Activated T-cell treated with anti-CD3 and anti-CD28 coated beads, Interleukin-2, amount 50 U/mL, for 72 hours (primary cell): ENCODE measurements around the gene JAML. TPM values are rescaled to one million over a fixed set of nuclear protein-coding genes. Genes with fewer than 3 reads are reported as not detected.
A peak's percentile ranks its signal among the peaks of the same experiment; 100 is the strongest.

Experiments used
- ATAC-seq, 2 donors: fragments of 150-1000 bp; cut with Tn5 transposase; replicated peaks in 1 of 2; 2 replicates each; pipeline ENCODE4 v1.10.0; 2021; ENCODE audit warnings: moderate library complexity in 2 of 2, mild to moderate bottlenecking in 1 of 2
- DNase-seq, 2 donors: peaks; one replicate each; pipeline ENCODE4 v3.0.0; 2021 to 2022; ENCODE audit warnings: mixed read lengths in 1 of 2
- H3K27ac Mint-ChIP-seq: one replicate; pipeline ENCODE4 v1.8.0; 2022; ENCODE audit warnings: mild to moderate bottlenecking, moderate library complexity, mixed read lengths
- H3K27me3 Mint-ChIP-seq: one replicate; pipeline ENCODE4 v1.8.0; 2022; ENCODE audit warnings: low read depth, mixed read lengths
- H3K36me3 Mint-ChIP-seq, 2 donors: one replicate each; pipeline ENCODE4 v1.8.0; 2022; ENCODE audit warnings: mixed read lengths in 2 of 2, mild to moderate bottlenecking in 1 of 2; ENCODE audit not compliant: insufficient read depth in 2 of 2
- H3K4me1 Mint-ChIP-seq: one replicate; pipeline ENCODE4 v1.8.0; 2022; ENCODE audit warnings: low read depth, mixed read lengths
- H3K4me3 Mint-ChIP-seq, 2 donors: one replicate each; pipeline ENCODE4 v1.8.0; 2022; ENCODE audit warnings: mild to moderate bottlenecking in 2 of 2, mixed read lengths in 2 of 2, moderate library complexity in 2 of 2
- H3K9me3 Mint-ChIP-seq, 2 donors: one replicate each; pipeline ENCODE4 v1.8.0; 2022; ENCODE audit warnings: mixed read lengths in 2 of 2
- total RNA-seq, 2 donors: library from RNA; stranded (reverse); gene quantifications; one replicate each; pipeline ENCODE4 v1.2.3, GENCODE V29; 2022

The JAML gene
- total RNA-seq, 2 donors from 2014 or later: 272 to 369 TPM

DNA sequence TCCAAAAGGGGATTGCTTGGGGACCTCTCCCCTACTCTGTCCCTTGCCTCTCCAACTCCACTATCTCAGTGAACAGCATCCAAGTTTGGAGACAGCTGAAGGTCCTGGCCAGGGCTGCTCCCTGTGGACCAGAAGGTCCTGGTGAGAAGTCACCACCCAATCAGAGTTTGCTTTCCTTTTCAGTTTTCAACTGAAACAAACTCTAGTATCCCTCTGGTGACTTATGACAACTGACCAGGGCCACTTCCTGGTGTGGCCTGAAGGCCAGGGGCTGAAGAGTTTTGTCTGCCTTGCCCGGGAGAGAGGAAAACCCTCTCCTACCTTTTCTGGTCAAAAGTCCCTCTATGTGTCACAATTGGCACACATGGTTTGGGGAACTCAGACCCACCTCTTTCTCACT, 5.1 kb downstream of the JAML start:
- H3K27me3 Mint-ChIP-seq: no peaks in the 10 kb centered on the region
- peaks cover 16 to 52% of the 10 kb centered on the region in 2 donors for H3K36me3 Mint-ChIP-seq
- DNase-seq (no peak), ATAC-seq (no peak)
- H3K27ac Mint-ChIP-seq: peak overlapping the region; percentile 97
- no peaks in the 10 kb centered on the region for H3K9me3 Mint-ChIP-seq
- peak overlapping the region; percentile 81 to 85 for H3K4me3 Mint-ChIP-seq
- H3K4me1 Mint-ChIP-seq: peaks cover 91% of the 10 kb centered on the region

DNA sequence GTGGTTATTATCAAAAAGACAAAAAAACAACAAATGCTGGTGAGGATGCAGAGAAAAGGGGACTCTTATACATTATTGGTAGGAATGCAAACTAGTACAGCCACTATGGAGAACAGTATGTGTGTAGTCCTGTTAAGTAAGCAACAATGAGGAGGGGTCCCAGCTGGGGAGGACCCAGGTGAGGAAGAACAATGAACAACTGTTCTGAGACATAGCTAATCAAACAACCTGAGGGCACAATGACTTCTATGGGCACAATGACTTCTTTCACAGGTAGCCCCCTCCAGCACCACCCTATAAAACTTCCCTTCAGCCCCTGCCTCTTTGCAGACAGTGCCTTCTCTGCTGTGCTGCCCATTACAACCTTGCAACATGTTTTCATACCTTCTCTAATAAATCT, 5.6 kb downstream of the JAML start:
- peaks cover 96% of the 10 kb centered on the region for H3K4me1 Mint-ChIP-seq
- H3K9me3 Mint-ChIP-seq: no peaks in the 10 kb centered on the region
- DNase-seq (no peak), ATAC-seq (no peak)
- H3K4me3 Mint-ChIP-seq: peak overlapping the region; percentile 81 to 85
- peak overlapping the region; percentile 97 for H3K27ac Mint-ChIP-seq
- no peaks in the 10 kb centered on the region for H3K27me3 Mint-ChIP-seq
- H3K36me3 Mint-ChIP-seq: peaks cover 19 to 50% of the 10 kb centered on the region in 2 donors

DNA sequence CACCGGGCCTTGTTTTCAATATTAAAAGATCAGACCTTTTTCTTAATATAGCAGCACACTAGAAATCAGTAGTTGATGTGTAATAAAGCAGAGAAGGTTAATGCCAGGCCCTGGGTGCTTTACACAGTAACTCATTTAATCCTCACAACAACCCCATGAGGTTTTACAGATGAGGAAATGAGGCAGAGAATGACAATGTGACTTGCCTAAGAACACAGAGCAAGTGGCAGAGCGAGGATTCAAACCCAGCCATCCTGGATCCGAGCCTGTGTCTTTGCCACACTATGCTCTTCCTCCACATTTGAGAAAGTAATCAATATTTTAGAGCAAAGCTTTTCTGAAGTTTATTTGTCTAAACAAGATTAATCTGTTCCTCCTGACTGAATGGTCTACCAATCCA, 7.2 kb downstream of the JAML start:
- ATAC-seq (peak; percentile 76 to 79), DNase-seq (peak; percentile 67)
- peaks cover 100% of the 10 kb centered on the region for H3K4me1 Mint-ChIP-seq
- peaks cover 20 to 55% of the 10 kb centered on the region in 2 donors for H3K36me3 Mint-ChIP-seq
- H3K9me3 Mint-ChIP-seq: no peaks in the 10 kb centered on the region
- H3K4me3 Mint-ChIP-seq: peak overlapping the region; percentile 81 to 85
- H3K27me3 Mint-ChIP-seq: no peaks in the 10 kb centered on the region
- peak overlapping the region; percentile 97 for H3K27ac Mint-ChIP-seq

DNA sequence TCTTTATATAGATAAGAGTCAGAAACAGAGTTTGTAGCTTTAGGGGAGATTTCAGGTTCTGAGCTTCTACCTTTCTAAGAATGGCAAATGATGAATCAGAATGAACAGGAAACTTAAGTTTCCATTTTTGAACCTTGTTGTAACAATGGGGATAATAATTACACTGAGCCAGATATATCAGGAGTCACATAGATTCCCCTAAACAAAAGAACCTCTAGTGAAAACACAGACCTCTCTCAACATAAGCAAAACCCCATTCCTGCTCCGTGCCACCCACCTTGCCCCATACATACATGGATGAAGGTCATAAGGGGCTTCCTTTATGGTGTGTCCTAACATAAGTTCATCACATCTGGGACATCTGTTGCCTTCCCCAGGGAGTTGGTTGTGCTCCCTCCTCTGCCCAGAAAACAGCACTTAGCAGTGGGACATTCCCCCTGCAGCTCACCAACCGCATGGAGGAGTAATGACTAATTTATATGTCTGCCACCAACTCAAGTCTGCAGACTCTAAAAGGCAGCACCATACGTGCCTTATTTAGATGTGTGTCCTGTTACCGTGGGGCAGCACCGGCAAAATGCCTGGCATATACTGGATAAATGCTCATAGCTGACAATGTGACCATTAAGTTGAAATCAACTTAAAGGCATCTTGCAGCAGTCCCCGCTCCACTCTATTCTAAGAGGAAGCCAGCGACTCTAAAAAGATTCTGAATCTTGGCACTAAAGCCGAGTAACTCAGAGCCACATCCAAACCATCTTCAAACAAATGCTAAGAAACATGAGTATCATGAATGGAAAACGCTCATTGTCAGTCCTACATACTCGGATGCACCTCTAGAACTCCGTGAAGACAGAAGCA, 8.0 kb downstream of the JAML start:
- Mint-ChIP-seq H3K4me3 (peak overlapping the region; percentile 81 to 85), H3K27ac (peak overlapping the region; percentile 97), H3K4me1 (peaks cover 100% of the 10 kb centered on the region), H3K27me3 (no peaks in the 10 kb centered on the region), H3K36me3 (peaks cover 24 to 55% of the 10 kb centered on the region in 2 donors), H3K9me3 (no peaks in the 10 kb centered on the region)
- ATAC-seq (peak; percentile 78 to 80), DNase-seq (peak; percentile 70 to 75)

DNA sequence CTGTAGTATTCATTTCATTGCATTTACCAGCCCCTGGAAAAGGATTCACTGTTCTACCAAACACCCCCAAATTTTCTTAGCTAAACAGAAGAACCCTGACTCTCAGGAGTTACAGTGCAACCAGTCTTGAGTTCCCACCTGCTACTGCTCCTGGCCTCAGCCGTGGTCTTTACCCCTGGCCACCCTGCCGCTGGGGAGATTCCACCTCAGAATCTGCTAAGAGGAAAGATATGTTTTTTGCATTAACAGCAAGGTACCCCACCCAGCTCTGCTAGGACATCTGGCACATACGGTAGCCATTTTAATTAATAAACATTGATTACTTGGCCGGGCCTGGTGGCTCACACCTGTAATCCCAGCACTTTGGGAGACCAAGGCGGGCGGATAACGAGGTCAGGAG, 9.0 kb downstream of the JAML start:
- H3K27me3 Mint-ChIP-seq: no peaks in the 10 kb centered on the region
- peaks cover 100% of the 10 kb centered on the region for H3K4me1 Mint-ChIP-seq
- DNase-seq: no peak
- H3K36me3 Mint-ChIP-seq: peaks cover 26 to 63% of the 10 kb centered on the region in 2 donors
- no peaks in the 10 kb centered on the region for H3K9me3 Mint-ChIP-seq
- no peak for ATAC-seq
- H3K4me3 Mint-ChIP-seq: peak overlapping the region; percentile 81 to 85
- H3K27ac Mint-ChIP-seq: peak overlapping the region; percentile 97

DNA sequence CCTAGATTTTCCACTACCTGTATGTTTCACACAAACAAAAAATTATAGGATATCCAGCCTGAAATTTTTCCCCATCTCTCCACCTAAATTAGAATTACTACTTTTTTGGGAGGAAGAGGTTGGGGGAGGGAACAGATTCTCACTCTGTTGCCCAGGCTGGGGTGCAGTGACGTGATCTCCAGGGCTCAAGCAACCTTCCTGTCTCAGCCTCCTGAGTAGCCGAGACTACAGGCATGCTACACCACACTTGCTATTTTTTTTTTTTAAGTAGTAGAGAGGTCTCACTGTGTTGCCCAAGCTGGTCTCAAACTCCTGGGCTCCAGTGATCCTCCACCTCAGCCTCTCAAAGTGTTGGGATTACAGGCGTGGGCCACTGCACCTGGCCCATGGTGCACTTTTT, 9.5 kb downstream of the JAML start:
- Mint-ChIP-seq H3K9me3 (no peaks in the 10 kb centered on the region), H3K4me3 (peak overlapping the region; percentile 81 to 85), H3K4me1 (peaks cover 100% of the 10 kb centered on the region), H3K36me3 (peaks cover 26 to 61% of the 10 kb centered on the region in 2 donors), H3K27me3 (no peaks in the 10 kb centered on the region), H3K27ac (peak overlapping the region; percentile 97)
- peak in 1 of 2 donors; percentile 50 for DNase-seq
- no peak for ATAC-seq

DNA sequence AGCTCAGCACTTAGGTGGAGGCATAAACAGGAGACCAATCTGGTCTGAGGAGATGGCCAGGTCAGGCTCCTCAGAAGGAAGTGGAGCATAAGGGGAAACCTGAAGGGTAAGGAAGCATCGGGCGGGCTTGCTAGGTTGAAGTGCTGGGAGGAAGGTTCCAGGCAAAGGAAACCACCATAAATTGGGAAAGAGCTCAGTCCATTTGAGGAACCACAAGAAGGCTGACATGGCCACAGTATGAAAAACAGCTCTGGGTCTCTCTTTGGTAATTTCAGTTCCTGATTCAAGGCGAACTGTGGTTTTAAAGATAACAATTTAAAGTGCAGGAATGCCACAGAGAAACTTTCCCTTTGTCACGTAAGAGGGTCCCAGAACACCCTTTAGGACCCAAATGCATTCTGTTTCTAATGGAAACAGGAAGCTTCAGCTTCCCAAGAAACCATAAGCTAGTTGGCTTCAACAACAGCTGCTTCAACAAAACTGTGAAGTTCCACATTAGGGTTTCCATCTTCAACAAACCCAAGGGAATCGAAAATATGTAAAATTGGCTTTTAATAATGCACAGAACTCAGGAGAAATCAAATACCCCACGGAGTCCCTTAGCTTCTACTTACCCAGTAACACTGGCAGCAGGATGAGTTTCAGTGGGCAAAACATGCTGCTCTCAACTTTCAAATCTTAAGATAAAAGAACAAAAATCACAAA, 10.4 kb downstream of the JAML start:
- ATAC-seq (no peak), DNase-seq (no peak)
- Mint-ChIP-seq H3K27ac (peak overlapping the region; percentile 97), H3K4me1 (peaks cover 99% of the 10 kb centered on the region), H3K36me3 (peaks cover 23 to 57% of the 10 kb centered on the region in 2 donors), H3K27me3 (no peaks in the 10 kb centered on the region), H3K9me3 (no peaks in the 10 kb centered on the region), H3K4me3 (peak overlapping the region; percentile 81 to 85)

DNA sequence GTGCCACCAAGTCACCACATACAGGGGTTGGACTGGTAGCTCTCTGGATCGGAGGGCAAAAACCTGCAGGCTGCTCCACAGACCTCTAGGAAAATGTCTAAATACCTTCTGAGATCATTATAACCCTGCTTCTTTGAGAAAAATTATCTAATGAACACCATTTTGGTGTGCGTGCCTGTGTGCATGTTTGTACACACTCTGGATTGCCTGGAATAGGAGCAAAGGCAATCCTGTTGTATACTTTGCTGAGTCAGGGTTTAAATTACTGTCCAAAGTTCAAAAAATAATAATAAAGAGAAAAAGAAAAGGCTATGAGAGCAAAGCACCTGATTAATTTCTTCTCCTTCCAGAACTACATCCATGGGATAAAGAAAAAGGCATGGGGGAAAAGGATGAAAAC, 11.0 kb downstream of the JAML start:
- no peaks in the 10 kb centered on the region for H3K9me3 Mint-ChIP-seq
- peaks cover 99% of the 10 kb centered on the region for H3K4me1 Mint-ChIP-seq
- peak overlapping the region; percentile 97 for H3K27ac Mint-ChIP-seq
- no peaks in the 10 kb centered on the region for H3K27me3 Mint-ChIP-seq
- peak overlapping the region; percentile 81 to 85 for H3K4me3 Mint-ChIP-seq
- peaks cover 20 to 60% of the 10 kb centered on the region in 2 donors for H3K36me3 Mint-ChIP-seq
- no peak for ATAC-seq
- DNase-seq: no peak

DNA sequence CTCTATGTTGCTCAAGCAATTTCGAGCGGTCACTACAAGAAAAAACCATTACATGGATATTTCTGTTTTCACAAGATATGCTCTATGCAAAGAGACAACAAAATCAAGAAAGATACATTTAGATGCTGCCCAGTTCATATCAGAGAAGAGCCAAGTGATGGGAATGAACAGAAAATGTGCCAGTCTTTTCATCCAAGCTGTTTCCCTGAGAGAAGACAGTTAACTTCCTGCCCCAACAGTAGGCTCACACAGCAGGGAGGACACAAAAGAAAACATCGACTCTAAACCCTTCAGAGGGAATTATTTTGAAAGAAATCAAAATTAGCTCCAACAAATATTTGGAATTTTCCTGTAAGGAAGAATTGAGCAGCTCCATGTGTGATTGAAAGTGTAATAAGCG, 11.6 kb downstream of the JAML start:
- H3K36me3 Mint-ChIP-seq: peaks cover 19 to 58% of the 10 kb centered on the region in 2 donors
- H3K27ac Mint-ChIP-seq: peak overlapping the region; percentile 97
- peaks cover 94% of the 10 kb centered on the region for H3K4me1 Mint-ChIP-seq
- no peaks in the 10 kb centered on the region for H3K27me3 Mint-ChIP-seq
- no peak for DNase-seq
- no peak for ATAC-seq
- peak overlapping the region; percentile 81 to 85 for H3K4me3 Mint-ChIP-seq
- H3K9me3 Mint-ChIP-seq: no peaks in the 10 kb centered on the region

DNA sequence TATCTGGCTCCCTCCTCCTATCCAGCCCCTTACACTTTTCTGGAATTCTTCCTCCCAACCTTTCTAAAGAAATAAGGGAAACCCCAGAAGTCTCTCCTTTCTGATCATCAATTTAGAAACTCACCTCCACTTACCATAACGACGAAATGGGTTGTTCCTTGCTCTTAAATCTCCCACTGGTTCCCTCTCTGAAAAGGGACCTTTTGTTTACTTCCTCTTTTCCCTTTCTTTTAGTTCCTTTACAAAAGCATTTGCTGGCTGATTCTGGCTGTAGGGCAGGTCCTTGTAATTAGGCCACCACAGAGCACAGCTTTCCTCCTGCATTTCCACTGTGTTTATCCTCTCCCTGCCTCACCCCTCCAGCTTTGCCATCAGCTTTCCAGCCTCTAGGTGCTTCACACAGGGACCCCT, 12.0 kb downstream of the JAML start:
- H3K27me3 Mint-ChIP-seq: no peaks in the 10 kb centered on the region
- H3K9me3 Mint-ChIP-seq: no peaks in the 10 kb centered on the region
- no peak for ATAC-seq
- H3K4me1 Mint-ChIP-seq: peaks cover 89% of the 10 kb centered on the region
- peaks cover 22 to 58% of the 10 kb centered on the region in 2 donors for H3K36me3 Mint-ChIP-seq
- peak overlapping the region; percentile 97 for H3K27ac Mint-ChIP-seq
- no peak for DNase-seq
- H3K4me3 Mint-ChIP-seq: peak overlapping the region; percentile 81 to 85

DNA sequence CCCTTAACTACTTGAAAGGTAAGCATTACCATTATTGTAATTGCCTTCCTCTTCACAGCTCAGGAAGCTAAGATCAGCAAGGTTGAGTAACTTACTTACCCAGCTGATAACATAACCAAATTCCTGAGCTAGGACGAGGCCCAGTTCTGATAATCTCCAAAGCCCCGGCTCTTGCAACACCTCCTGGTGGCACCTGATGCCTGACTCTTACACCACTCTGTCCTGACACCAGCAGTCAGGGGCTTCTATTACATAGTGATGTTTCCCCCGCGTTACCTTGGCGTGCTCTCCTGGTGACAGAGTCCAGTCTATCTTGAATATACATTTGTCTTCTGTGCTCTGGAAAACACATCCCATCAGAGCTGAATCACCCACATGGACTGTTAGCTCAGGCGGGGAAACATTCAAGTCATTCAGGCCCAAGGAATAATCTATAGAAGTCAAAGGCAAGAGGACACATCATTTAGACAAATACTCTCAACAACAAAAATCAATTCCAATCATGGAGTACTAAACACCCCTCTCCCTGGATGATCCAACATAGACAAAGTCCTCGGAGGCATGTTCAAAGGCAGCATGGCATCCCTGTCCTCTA, 12.6 kb downstream of the JAML start:
- Mint-ChIP-seq H3K4me1 (peaks cover 84% of the 10 kb centered on the region), H3K27ac (peak overlapping the region; percentile 97), H3K27me3 (no peaks in the 10 kb centered on the region), H3K36me3 (peaks cover 25 to 59% of the 10 kb centered on the region in 2 donors), H3K4me3 (peak overlapping the region; percentile 81 to 85), H3K9me3 (no peaks in the 10 kb centered on the region)
- no peak for DNase-seq
- ATAC-seq: no peak

DNA sequence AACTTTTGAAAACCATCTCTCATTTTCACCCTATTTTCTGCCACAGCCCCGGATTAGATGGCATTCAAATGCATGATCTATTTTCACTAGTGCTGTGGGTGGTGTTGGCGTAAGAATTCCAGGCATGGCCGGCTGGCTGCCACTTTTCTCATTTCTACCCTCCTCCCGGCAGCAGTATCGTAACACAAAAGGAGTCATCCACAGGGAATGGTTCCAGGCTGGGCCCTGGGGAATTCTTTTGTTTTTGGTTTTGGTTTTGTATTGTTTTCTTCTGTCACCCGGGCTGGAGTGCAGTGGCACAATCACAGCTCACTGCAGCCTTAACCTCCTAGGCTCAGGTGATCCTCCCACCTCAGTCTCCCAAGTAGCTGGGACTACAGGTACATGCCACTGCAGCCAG, 13.8 kb downstream of the JAML start:
- no peak for ATAC-seq
- Mint-ChIP-seq H3K4me3 (peak overlapping the region; percentile 28 to 85), H3K4me1 (peaks cover 72% of the 10 kb centered on the region), H3K9me3 (peaks cover 0 to 1% of the 10 kb centered on the region in 2 donors), H3K27me3 (no peaks in the 10 kb centered on the region), H3K36me3 (peaks cover 31 to 69% of the 10 kb centered on the region in 2 donors), H3K27ac (no peak overlapping the region)
- no peak for DNase-seq

DNA sequence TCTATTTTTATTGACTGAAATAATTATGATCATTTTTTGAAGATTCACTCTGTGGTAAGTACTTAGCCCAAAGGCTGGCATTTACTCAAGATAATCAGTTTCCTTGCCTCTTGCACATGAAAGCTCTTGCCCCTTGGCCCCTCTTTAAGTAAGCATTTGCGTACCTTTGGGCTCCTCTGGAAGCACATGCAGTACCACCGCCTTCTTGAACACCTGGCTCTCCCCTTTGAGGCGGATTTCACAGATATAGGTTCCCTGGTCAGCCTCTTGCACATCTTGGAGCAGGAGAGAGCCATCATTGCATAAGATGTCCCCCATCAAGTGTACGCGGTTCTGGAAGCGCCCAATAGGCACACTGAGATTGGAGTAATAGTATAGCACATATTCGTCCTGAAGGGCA, 14.5 kb downstream of the JAML start:
- peak overlapping the region; percentile 26 for H3K27ac Mint-ChIP-seq
- H3K27me3 Mint-ChIP-seq: no peaks in the 10 kb centered on the region
- H3K36me3 Mint-ChIP-seq: peaks cover 38 to 76% of the 10 kb centered on the region in 2 donors
- H3K4me1 Mint-ChIP-seq: peaks cover 65% of the 10 kb centered on the region
- ATAC-seq: no peak
- DNase-seq: no peak
- peaks cover 0 to 1% of the 10 kb centered on the region in 2 donors for H3K9me3 Mint-ChIP-seq
- H3K4me3 Mint-ChIP-seq: peak overlapping the region in 1 of 2 donors; percentile 39
